ENCODE results near the gene KPNA3. TPM values are rescaled to one million over a fixed set of nuclear protein-coding genes. Genes with fewer than 3 reads are reported as not detected.
A peak's percentile ranks its signal among the peaks of the same experiment; 100 is the strongest.

Gene KPNA3
- total RNA-seq, 5 donors from 2014 or later (not counting 1 experiment from before 2014, with no cell fraction given), result 19.6 to 22.3 (median 21.4) TPM

DNA sequence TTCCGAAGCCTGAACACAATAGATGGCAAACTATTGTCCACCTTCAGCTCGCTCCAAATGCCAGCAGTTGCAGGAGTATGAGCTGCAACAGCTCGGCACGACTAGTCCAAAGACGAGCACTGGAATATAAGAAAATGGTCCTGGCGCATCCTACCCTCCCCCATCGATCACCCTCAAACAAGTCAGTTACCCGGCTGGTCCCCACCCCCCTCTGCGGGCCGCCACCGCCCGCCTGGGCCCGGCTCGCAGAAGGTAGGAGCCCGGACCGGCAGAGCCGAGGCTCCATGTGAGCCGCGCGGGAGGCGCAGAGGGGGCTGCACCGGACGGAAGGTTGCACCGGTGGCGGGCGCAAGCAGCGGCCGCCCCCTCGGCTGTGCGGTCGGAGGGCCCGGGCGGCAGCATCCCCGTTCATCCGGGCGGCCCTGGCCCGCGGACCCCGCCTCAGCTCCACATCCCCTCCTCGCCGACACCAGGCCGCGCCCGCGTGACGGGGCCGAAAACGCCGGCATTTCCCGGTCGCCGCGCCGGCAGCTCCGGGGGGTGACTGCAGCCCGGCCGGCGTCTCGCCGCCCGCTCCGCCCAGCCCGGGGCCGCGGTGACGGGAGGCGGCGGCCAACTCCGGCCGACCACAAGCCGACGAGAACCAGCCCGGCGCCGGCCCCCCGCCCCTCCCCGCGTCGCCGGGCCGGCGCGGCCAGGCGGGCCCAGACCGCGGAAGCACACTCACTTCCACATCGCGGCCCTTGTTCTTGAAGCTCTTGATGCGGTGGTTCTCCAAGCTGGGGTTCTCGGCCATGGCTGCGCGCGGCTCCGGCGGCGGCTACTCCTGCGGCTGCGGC lies 552 bp downstream of the KPNA3 start:
- ChIA-PET POLR2A (interaction anchor here (0.6 to 1.2 kb wide), 8 partner anchors 15 to 1661 kb away, joined by 3 to 6 read pairs (median 3); partner anchors contain the start of genes EBPL (in 1 of the 2), INTS6 (in 1 of the 2), RCBTB1 (in 1 of the 2) and SPRYD7 (in 1 of the 2)), CTCF (interaction anchor here (0.5 to 1.9 kb wide), 7 partner anchors 19 to 1661 kb away, joined by 3 to 12 read pairs (median 5); partner anchors contain the start of gene SPRYD7 (in 1 of the 2))
- Histone ChIP-seq H3K27me3 (replicated peaks in 1 of 2; ENCODE audit: control insufficient read depth in 2 of 2, extremely low read depth in 1 of 2, insufficient read depth in 2 of 2, low read length in 1 of 2) (peaks cover 0 to 3% of the 10 kb centered on the region in 2 experiments), H3K4me1 (ENCODE audit: control insufficient read depth in 1 of 2, extremely low read depth in 1 of 2, insufficient read depth in 2 of 2, low read length in 2 of 2) (peaks cover 12 to 21% of the 10 kb centered on the region in 2 experiments), H3K4me3 (ENCODE audit: control insufficient read depth in 1 of 2, extremely low read depth in 1 of 2, low read length in 1 of 2) (peak overlapping the region; percentile 65 to 75), H3K27ac (ENCODE audit: low read length) (peak overlapping the region; percentile 34), H3K9me3 (no peaks in the 10 kb centered on the region), H3K36me3 (ENCODE audit: control insufficient read depth in 2 of 2, extremely low read depth in 1 of 2, insufficient read depth in 1 of 2, low read length in 1 of 2) (no peaks in the 10 kb centered on the region)
- Mint-ChIP-seq H3K27ac (peak overlapping the region; percentile 89 to 96), H3K27me3 (peaks cover 2 to 4% of the 10 kb centered on the region in 2 donors), H3K4me1 (peaks cover 41 to 43% (median 43%) of the 10 kb centered on the region in 3 donors), H3K9me3 (no peaks in the 10 kb centered on the region), H3K36me3 (peaks cover 5% of the 10 kb centered on the region), H3K4me3 (peak overlapping the region; percentile 82 to 95 (median 94))
- DNase-seq, result peak; percentile 5 to 57 (median 23)
- peak in 3 of 4 experiments; percentile 0 to 8 (median 5) for ATAC-seq (replicated peaks in 1 of 4)
- WGBS (ENCODE audit: insufficient coverage), result under 1% methylated on average over 76 of the region's 98 CpGs

DNA sequence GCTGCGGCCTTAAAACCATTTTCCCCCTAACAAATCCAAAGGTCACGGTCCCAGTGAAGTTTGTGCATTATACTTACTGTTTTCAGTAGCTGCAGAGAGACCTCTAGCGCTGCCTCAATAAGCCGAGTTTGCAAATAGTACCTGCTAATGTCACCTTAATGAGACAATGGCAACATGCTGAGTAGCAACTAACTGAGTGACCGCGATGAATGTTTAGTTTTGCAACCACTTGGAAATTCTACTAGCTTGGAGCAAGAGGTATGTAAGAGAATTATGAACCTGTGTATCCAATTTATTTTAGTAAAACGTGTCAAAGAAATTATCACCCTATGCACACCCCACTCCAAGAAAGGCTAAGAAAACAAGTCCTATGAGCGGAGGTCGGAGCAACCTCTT lies 1.2 kb downstream of the KPNA3 start:
- Histone ChIP-seq H3K27me3 (replicated peaks in 1 of 2; ENCODE audit: control insufficient read depth in 2 of 2, extremely low read depth in 1 of 2, insufficient read depth in 2 of 2, low read length in 1 of 2) (peaks cover 0 to 3% of the 10 kb centered on the region in 2 experiments), H3K9me3 (no peaks in the 10 kb centered on the region), H3K4me3 (ENCODE audit: control insufficient read depth in 1 of 2, extremely low read depth in 1 of 2, low read length in 1 of 2) (peak overlapping the region; percentile 65 to 75), H3K36me3 (ENCODE audit: control insufficient read depth in 2 of 2, extremely low read depth in 1 of 2, insufficient read depth in 1 of 2, low read length in 1 of 2) (no peaks in the 10 kb centered on the region), H3K4me1 (ENCODE audit: control insufficient read depth in 1 of 2, extremely low read depth in 1 of 2, insufficient read depth in 2 of 2, low read length in 2 of 2) (peaks cover 12 to 21% of the 10 kb centered on the region in 2 experiments), H3K27ac (ENCODE audit: low read length) (no peak overlapping the region)
- WGBS (ENCODE audit: insufficient coverage), result 14% methylated on average over 6 of the region's 9 CpGs
- no peak for ATAC-seq (replicated peaks in 1 of 4)
- Mint-ChIP-seq H3K36me3 (peaks cover 11% of the 10 kb centered on the region), H3K27ac (peak overlapping the region; percentile 89 to 96), H3K4me3 (peak overlapping the region; percentile 82 to 95 (median 94)), H3K9me3 (no peaks in the 10 kb centered on the region), H3K4me1 (peaks cover 47 to 49% (median 49%) of the 10 kb centered on the region in 3 donors), H3K27me3 (peaks cover 2 to 4% of the 10 kb centered on the region in 2 donors)
- ChIA-PET POLR2A (interaction anchor here in 1 of 2 donors (0.6 to 1.2 kb wide), 4 partner anchors 14 to 112 kb away, joined by 3 to 4 read pairs (median 4); partner anchors contain the start of gene EBPL), CTCF (interaction anchor here in 1 of 2 donors (0.6 to 1.6 kb wide), 3 partner anchors 18 to 145 kb away, joined by 3 to 5 read pairs (median 5); partner anchors contain the start of gene SPRYD7)
- DNase-seq, result peak in 4 of 35 experiments; percentile 1 to 42 (median 7)

GRCh38 chr13:49789968-49790367 lies 2.5 kb downstream of the KPNA3 start:
- DNase-seq (no peak), ATAC-seq (replicated peaks in 1 of 4) (no peak)
- ChIA-PET CTCF (interaction anchor here in 1 of 2 donors (1.0 to 1.6 kb wide), 3 partner anchors 31 to 1122 kb away, joined by 3 to 5 read pairs (median 4); partner anchors contain the start of gene SPRYD7), POLR2A (interaction anchor here (0.6 to 0.7 kb wide), 2 partner anchors 13 to 111 kb away, joined by 6 to 8 read pairs; no protein-coding TSS in a partner anchor)
- H3K4me3 Mint-ChIP-seq, result peak overlapping the region in 2 of 3 donors; percentile 0 to 1
- no peak overlapping the region for H3K4me3 ChIP-seq (ENCODE audit: control insufficient read depth in 1 of 2, extremely low read depth in 1 of 2, low read length in 1 of 2)
- WGBS (ENCODE audit: insufficient coverage), result 98% methylated on average over 7 of the region's 8 CpGs
- peaks cover 15% of the 10 kb centered on the region for H3K36me3 Mint-ChIP-seq
- no peaks in the 10 kb centered on the region for H3K9me3 ChIP-seq
- H3K27ac ChIP-seq (ENCODE audit: low read length), result no peak overlapping the region
- H3K27me3 ChIP-seq (replicated peaks in 1 of 2; ENCODE audit: control insufficient read depth in 2 of 2, extremely low read depth in 1 of 2, insufficient read depth in 2 of 2, low read length in 1 of 2), result no peaks in the 10 kb centered on the region
- no peak overlapping the region for H3K27ac Mint-ChIP-seq
- H3K9me3 Mint-ChIP-seq, result no peaks in the 10 kb centered on the region
- H3K4me1 Mint-ChIP-seq, result peaks cover 59 to 62% (median 60%) of the 10 kb centered on the region in 3 donors
- H3K27me3 Mint-ChIP-seq, result no peaks in the 10 kb centered on the region
- no peaks in the 10 kb centered on the region for H3K36me3 ChIP-seq (ENCODE audit: control insufficient read depth in 2 of 2, extremely low read depth in 1 of 2, insufficient read depth in 1 of 2, low read length in 1 of 2)
- H3K4me1 ChIP-seq (ENCODE audit: control insufficient read depth in 1 of 2, extremely low read depth in 1 of 2, insufficient read depth in 2 of 2, low read length in 2 of 2), result peaks cover 12 to 21% of the 10 kb centered on the region in 2 experiments

GRCh38 chr13:49786401-49787008 lies 6.0 kb downstream of the KPNA3 start:
- no peaks in the 10 kb centered on the region for H3K9me3 Mint-ChIP-seq
- Histone ChIP-seq H3K4me3 (ENCODE audit: control insufficient read depth in 1 of 2, extremely low read depth in 1 of 2, low read length in 1 of 2) (no peak overlapping the region), H3K27me3 (replicated peaks in 1 of 2; ENCODE audit: control insufficient read depth in 2 of 2, extremely low read depth in 1 of 2, insufficient read depth in 2 of 2, low read length in 1 of 2) (no peaks in the 10 kb centered on the region), H3K4me1 (ENCODE audit: control insufficient read depth in 1 of 2, extremely low read depth in 1 of 2, insufficient read depth in 2 of 2, low read length in 2 of 2) (peaks cover 9 to 11% of the 10 kb centered on the region in 2 experiments), H3K9me3 (no peaks in the 10 kb centered on the region), H3K36me3 (ENCODE audit: control insufficient read depth in 2 of 2, extremely low read depth in 1 of 2, insufficient read depth in 1 of 2, low read length in 1 of 2) (no peaks in the 10 kb centered on the region), H3K27ac (ENCODE audit: low read length) (no peak overlapping the region)
- ATAC-seq (replicated peaks in 1 of 4) (no peak), DNase-seq (no peak)
- H3K36me3 Mint-ChIP-seq, result peaks cover 21% of the 10 kb centered on the region
- no peak overlapping the region for H3K4me3 Mint-ChIP-seq
- H3K27ac Mint-ChIP-seq, result no peak overlapping the region
- ChIA-PET POLR2A (interaction anchor here in 1 of 2 donors (0.6 kb wide), 1 partner anchor 117 kb away, joined by 4 read pairs; no protein-coding TSS in a partner anchor), CTCF (no interaction called here)
- H3K27me3 Mint-ChIP-seq, result no peaks in the 10 kb centered on the region
- peaks cover 73 to 83% (median 77%) of the 10 kb centered on the region in 3 donors for H3K4me1 Mint-ChIP-seq

GRCh38 chr13:49784886-49785570 lies 7.5 kb downstream of the KPNA3 start:
- Histone ChIP-seq H3K27ac (ENCODE audit: low read length) (no peak overlapping the region), H3K9me3 (no peaks in the 10 kb centered on the region), H3K27me3 (replicated peaks in 1 of 2; ENCODE audit: control insufficient read depth in 2 of 2, extremely low read depth in 1 of 2, insufficient read depth in 2 of 2, low read length in 1 of 2) (no peaks in the 10 kb centered on the region), H3K4me3 (ENCODE audit: control insufficient read depth in 1 of 2, extremely low read depth in 1 of 2, low read length in 1 of 2) (no peak overlapping the region), H3K36me3 (ENCODE audit: control insufficient read depth in 2 of 2, extremely low read depth in 1 of 2, insufficient read depth in 1 of 2, low read length in 1 of 2) (no peaks in the 10 kb centered on the region), H3K4me1 (ENCODE audit: control insufficient read depth in 1 of 2, extremely low read depth in 1 of 2, insufficient read depth in 2 of 2, low read length in 2 of 2) (peaks cover 0 to 1% of the 10 kb centered on the region in 2 experiments)
- ChIA-PET POLR2A (interaction anchor here in 1 of 2 donors (0.6 kb wide), 2 partner anchors 72 to 334 kb away, joined by 3 to 11 read pairs; no protein-coding TSS in a partner anchor), CTCF (interaction anchor here in 1 of 2 donors (1.3 kb wide), 1 partner anchor 8 kb away, joined by 4 read pairs; the partner anchor contains the start of gene KPNA3)
- no peak for DNase-seq
- H3K4me1 Mint-ChIP-seq, result peaks cover 73 to 79% (median 75%) of the 10 kb centered on the region in 3 donors
- ATAC-seq (replicated peaks in 1 of 4), result no peak
- H3K27me3 Mint-ChIP-seq, result no peaks in the 10 kb centered on the region
- 100% methylated on average over 4 of the region's 5 CpGs for WGBS (ENCODE audit: insufficient coverage)
- H3K27ac Mint-ChIP-seq, result no peak overlapping the region
- no peaks in the 10 kb centered on the region for H3K9me3 Mint-ChIP-seq
- H3K36me3 Mint-ChIP-seq, result peaks cover 21% of the 10 kb centered on the region
- no peak overlapping the region for H3K4me3 Mint-ChIP-seq
